ENCODE measurements around the gene SH3PXD2B.

SH3PXD2B gene

GRCh38 chr5:172454358-172455086 is at the start of gene SH3PXD2B:
TSS of gene SH3PXD2B (minus strand) at chr5:172454525. CDS start at chr5:172454352, 173 bp downstream.
- DNase-seq = peak; percentile 55
- in situ Hi-C loops (cut with HindIII; ENCODE audit: low pct_ligation_motif_present, low pct_unique_long_range_greater_than_20kb, low sequenced_read_pairs) = no loop called here

GRCh38 chr5:172502969-172503368 is 48.6 kb upstream of the SH3PXD2B start:
- no peak for DNase-seq
- in situ Hi-C loops (cut with HindIII; ENCODE audit: low pct_ligation_motif_present, low pct_unique_long_range_greater_than_20kb, low sequenced_read_pairs) = no loop called here

- DNase-seq = no peak
- in situ Hi-C loops (cut with HindIII; ENCODE audit: low pct_ligation_motif_present, low pct_unique_long_range_greater_than_20kb, low sequenced_read_pairs) = no loop called here
These were observed 48.1 kb upstream of the SH3PXD2B start for GRCh38 chr5:172502410-172502809.

GRCh38 chr5:172501708-172502320 is 47.5 kb upstream of the SH3PXD2B start:
- DNase-seq = no peak
- in situ Hi-C loops (cut with HindIII; ENCODE audit: low pct_ligation_motif_present, low pct_unique_long_range_greater_than_20kb, low sequenced_read_pairs) = no loop called here

- no peak for DNase-seq
- in situ Hi-C loops (cut with HindIII; ENCODE audit: low pct_ligation_motif_present, low pct_unique_long_range_greater_than_20kb, low sequenced_read_pairs) = no loop called here
These were observed 45.0 kb upstream of the SH3PXD2B start for GRCh38 chr5:172499287-172499686.

GRCh38 chr5:172498431-172499129 is 44.3 kb upstream of the SH3PXD2B start:
- in situ Hi-C loops (cut with HindIII; ENCODE audit: low pct_ligation_motif_present, low pct_unique_long_range_greater_than_20kb, low sequenced_read_pairs) = no loop called here

GRCh38 chr5:172497591-172498255 is 43.4 kb upstream of the SH3PXD2B start:
- DNase-seq = no peak
- in situ Hi-C loops (cut with HindIII; ENCODE audit: low pct_ligation_motif_present, low pct_unique_long_range_greater_than_20kb, low sequenced_read_pairs) = no loop called here

More at GRCh38 chr5:172498431-172499129, 44.3 kb upstream of the SH3PXD2B start:
- no peak for DNase-seq

- no peak for DNase-seq
- in situ Hi-C loops (cut with HindIII; ENCODE audit: low pct_ligation_motif_present, low pct_unique_long_range_greater_than_20kb, low sequenced_read_pairs) = no loop called here
These were observed 42.5 kb upstream of the SH3PXD2B start for GRCh38 chr5:172496671-172497371.

GRCh38 chr5:172494630-172495505 is 40.5 kb upstream of the SH3PXD2B start:
- DNase-seq = no peak
- in situ Hi-C loops (cut with HindIII; ENCODE audit: low pct_ligation_motif_present, low pct_unique_long_range_greater_than_20kb, low sequenced_read_pairs) = no loop called here

- DNase-seq = no peak
- in situ Hi-C loops (cut with HindIII; ENCODE audit: low pct_ligation_motif_present, low pct_unique_long_range_greater_than_20kb, low sequenced_read_pairs) = no loop called here
These were observed 39.6 kb upstream of the SH3PXD2B start for GRCh38 chr5:172493906-172494305.

- DNase-seq = no peak
- in situ Hi-C loops (cut with HindIII; ENCODE audit: low pct_ligation_motif_present, low pct_unique_long_range_greater_than_20kb, low sequenced_read_pairs) = no loop called here
These were observed 39.1 kb upstream of the SH3PXD2B start for GRCh38 chr5:172493461-172493860.

GRCh38 chr5:172493002-172493401 is 38.7 kb upstream of the SH3PXD2B start:
- in situ Hi-C loops (cut with HindIII; ENCODE audit: low pct_ligation_motif_present, low pct_unique_long_range_greater_than_20kb, low sequenced_read_pairs) = no loop called here
- no peak for DNase-seq

GRCh38 chr5:172492097-172492840 is 37.9 kb upstream of the SH3PXD2B start:
- DNase-seq = no peak
- in situ Hi-C loops (cut with HindIII; ENCODE audit: low pct_ligation_motif_present, low pct_unique_long_range_greater_than_20kb, low sequenced_read_pairs) = no loop called here

- in situ Hi-C loops (cut with HindIII; ENCODE audit: low pct_ligation_motif_present, low pct_unique_long_range_greater_than_20kb, low sequenced_read_pairs) = no loop called here
- no peak for DNase-seq
These were observed 37.2 kb upstream of the SH3PXD2B start for GRCh38 chr5:172491481-172491880.

GRCh38 chr5:172490514-172491461 is 36.5 kb upstream of the SH3PXD2B start:
- in situ Hi-C loops (cut with HindIII; ENCODE audit: low pct_ligation_motif_present, low pct_unique_long_range_greater_than_20kb, low sequenced_read_pairs) = no loop called here
- no peak for DNase-seq

- no peak for DNase-seq
These were observed 33.9 kb upstream of the SH3PXD2B start for GRCh38 chr5:172488221-172488620.

More at GRCh38 chr5:172488221-172488620, 33.9 kb upstream of the SH3PXD2B start:
- in situ Hi-C loops (cut with HindIII; ENCODE audit: low pct_ligation_motif_present, low pct_unique_long_range_greater_than_20kb, low sequenced_read_pairs) = no loop called here

Measured in ACHN (cell line).